ENCODE data around the gene PDK3. TPM values are rescaled to one million over a fixed set of nuclear protein-coding genes. Genes with fewer than 3 reads are reported as not detected.

PDK3 gene
- total RNA-seq, 1 donor from 2014 or later, result 43.7 TPM

DNA sequence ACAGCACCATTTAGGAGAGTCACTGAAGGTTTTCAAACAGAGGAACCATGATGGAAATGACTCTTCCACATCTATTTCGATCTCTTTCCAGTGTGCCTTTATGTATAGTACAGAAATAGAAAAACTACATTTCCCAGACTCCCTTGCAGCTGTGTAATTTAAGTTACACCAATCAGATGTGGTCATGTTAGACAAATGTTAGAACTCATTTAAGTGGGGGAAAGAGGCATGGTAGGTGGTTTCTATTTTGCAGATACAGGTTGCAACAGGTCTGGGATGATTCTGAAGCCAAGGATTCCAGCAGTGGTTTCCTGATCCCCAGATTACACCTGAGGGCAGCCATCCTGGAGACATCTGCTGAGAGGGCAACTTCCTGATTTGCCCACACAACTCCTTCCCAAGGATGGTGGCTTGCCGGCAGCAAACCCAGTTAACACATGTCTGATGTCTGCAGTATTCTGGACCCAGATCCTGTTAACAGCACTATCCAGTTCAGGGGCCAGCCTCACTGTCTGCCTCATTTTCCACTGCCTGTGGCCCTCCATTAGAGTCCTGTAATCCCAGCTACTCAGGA lies 38.7 kb upstream of the PDK3 start:
- Mint-ChIP-seq H3K9me3 (ENCODE audit: low read depth) (peaks cover 6% of the 10 kb centered on the region), H3K36me3 (ENCODE audit: insufficient read depth) (no peaks in the 10 kb centered on the region), H3K4me1 (ENCODE audit: low read depth) (peaks cover 2% of the 10 kb centered on the region), H3K4me3 (ENCODE audit: low read depth) (no peak overlapping the region), H3K27me3 (no peaks in the 10 kb centered on the region), H3K27ac (no peak overlapping the region)
- TF ChIP-seq, protein P1, sequence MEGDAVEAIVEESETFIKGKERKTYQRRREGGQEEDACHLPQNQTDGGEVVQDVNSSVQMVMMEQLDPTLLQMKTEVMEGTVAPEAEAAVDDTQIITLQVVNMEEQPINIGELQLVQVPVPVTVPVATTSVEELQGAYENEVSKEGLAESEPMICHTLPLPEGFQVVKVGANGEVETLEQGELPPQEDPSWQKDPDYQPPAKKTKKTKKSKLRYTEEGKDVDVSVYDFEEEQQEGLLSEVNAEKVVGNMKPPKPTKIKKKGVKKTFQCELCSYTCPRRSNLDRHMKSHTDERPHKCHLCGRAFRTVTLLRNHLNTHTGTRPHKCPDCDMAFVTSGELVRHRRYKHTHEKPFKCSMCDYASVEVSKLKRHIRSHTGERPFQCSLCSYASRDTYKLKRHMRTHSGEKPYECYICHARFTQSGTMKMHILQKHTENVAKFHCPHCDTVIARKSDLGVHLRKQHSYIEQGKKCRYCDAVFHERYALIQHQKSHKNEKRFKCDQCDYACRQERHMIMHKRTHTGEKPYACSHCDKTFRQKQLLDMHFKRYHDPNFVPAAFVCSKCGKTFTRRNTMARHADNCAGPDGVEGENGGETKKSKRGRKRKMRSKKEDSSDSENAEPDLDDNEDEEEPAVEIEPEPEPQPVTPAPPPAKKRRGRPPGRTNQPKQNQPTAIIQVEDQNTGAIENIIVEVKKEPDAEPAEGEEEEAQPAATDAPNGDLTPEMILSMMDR (IDR thresholded peaks at IDR 0.05; ENCODE audit: unreplicated experiment), result no peak
- DNase-seq (ENCODE audit: low spot score, unreplicated experiment), result no peak

- DNase-seq (ENCODE audit: low spot score, unreplicated experiment), result no peak
- Mint-ChIP-seq H3K36me3 (ENCODE audit: insufficient read depth) (no peaks in the 10 kb centered on the region), H3K9me3 (ENCODE audit: low read depth) (peaks cover 4% of the 10 kb centered on the region), H3K27me3 (no peaks in the 10 kb centered on the region), H3K27ac (no peak overlapping the region), H3K4me3 (ENCODE audit: low read depth) (no peak overlapping the region), H3K4me1 (ENCODE audit: low read depth) (peaks cover 2% of the 10 kb centered on the region)
- TF ChIP-seq, protein P1 (IDR thresholded peaks at IDR 0.05; ENCODE audit: unreplicated experiment), result no peak
These were observed 38.0 kb upstream of the PDK3 start for GRCh38 chrX:24426921-24427746.

GRCh38 chrX:24427747-24428019 lies 37.4 kb upstream of the PDK3 start:
- TF ChIP-seq, protein P1 (IDR thresholded peaks at IDR 0.05; ENCODE audit: unreplicated experiment), result no peak
- H3K4me1 Mint-ChIP-seq (ENCODE audit: low read depth), result peaks cover 2% of the 10 kb centered on the region
- H3K9me3 Mint-ChIP-seq (ENCODE audit: low read depth), result no peaks in the 10 kb centered on the region
- no peaks in the 10 kb centered on the region for H3K27me3 Mint-ChIP-seq
- H3K36me3 Mint-ChIP-seq (ENCODE audit: insufficient read depth), result no peaks in the 10 kb centered on the region
- no peak overlapping the region for H3K4me3 Mint-ChIP-seq (ENCODE audit: low read depth)
- H3K27ac Mint-ChIP-seq, result no peak overlapping the region
- no peak for DNase-seq (ENCODE audit: low spot score, unreplicated experiment)

DNA sequence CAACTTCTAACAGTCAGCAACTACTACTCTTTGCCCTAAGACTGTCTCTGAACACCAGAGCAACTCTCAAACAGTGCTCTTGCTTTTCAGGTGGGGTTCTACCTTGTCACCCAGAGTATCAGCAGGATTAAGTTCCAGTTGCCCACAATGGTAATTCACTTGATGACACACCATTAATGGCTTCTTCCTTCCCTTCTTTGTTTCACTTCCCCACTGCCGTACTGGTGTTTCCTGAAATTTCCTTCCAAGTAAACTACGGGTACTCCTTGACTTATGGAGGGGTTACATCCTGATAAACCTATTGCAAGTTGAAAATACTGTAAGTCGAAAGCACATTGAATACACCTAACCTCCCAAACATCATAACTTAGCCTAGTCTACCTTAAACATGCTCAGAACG lies 36.6 kb upstream of the PDK3 start:
- H3K4me1 Mint-ChIP-seq (ENCODE audit: low read depth), result peaks cover 8% of the 10 kb centered on the region
- no peak overlapping the region for H3K27ac Mint-ChIP-seq
- TF ChIP-seq, protein P1 (IDR thresholded peaks at IDR 0.05; ENCODE audit: unreplicated experiment), result no peak
- no peak overlapping the region for H3K4me3 Mint-ChIP-seq (ENCODE audit: low read depth)
- no peaks in the 10 kb centered on the region for H3K36me3 Mint-ChIP-seq (ENCODE audit: insufficient read depth)
- no peak for DNase-seq (ENCODE audit: low spot score, unreplicated experiment)
- no peaks in the 10 kb centered on the region for H3K9me3 Mint-ChIP-seq (ENCODE audit: low read depth)
- no peaks in the 10 kb centered on the region for H3K27me3 Mint-ChIP-seq

GRCh38 chrX:24435060-24435459 lies 30.0 kb upstream of the PDK3 start:
- peaks cover 21% of the 10 kb centered on the region for H3K4me1 Mint-ChIP-seq (ENCODE audit: low read depth)
- DNase-seq (ENCODE audit: low spot score, unreplicated experiment), result no peak
- H3K9me3 Mint-ChIP-seq (ENCODE audit: low read depth), result no peaks in the 10 kb centered on the region
- H3K4me3 Mint-ChIP-seq (ENCODE audit: low read depth), result no peak overlapping the region
- H3K36me3 Mint-ChIP-seq (ENCODE audit: insufficient read depth), result no peaks in the 10 kb centered on the region
- no peaks in the 10 kb centered on the region for H3K27me3 Mint-ChIP-seq
- no peak overlapping the region for H3K27ac Mint-ChIP-seq
- TF ChIP-seq, protein P1 (IDR thresholded peaks at IDR 0.05; ENCODE audit: unreplicated experiment), result no peak

All from progenitor cell of endocrine pancreas (in vitro differentiated cells).